HG03025 (cell line): ENCODE measurements around the gene FSIP1.

Experiments
- ATAC-seq: cut with Tn5 transposase; IDR thresholded peaks from one replicate; pipeline ENCODE4 v1.9.1; 2021; ENCODE audit warnings: mild to moderate bottlenecking, moderate library complexity; ENCODE audit not compliant: unreplicated experiment, low FRiP score

The FSIP1 gene

DNA sequence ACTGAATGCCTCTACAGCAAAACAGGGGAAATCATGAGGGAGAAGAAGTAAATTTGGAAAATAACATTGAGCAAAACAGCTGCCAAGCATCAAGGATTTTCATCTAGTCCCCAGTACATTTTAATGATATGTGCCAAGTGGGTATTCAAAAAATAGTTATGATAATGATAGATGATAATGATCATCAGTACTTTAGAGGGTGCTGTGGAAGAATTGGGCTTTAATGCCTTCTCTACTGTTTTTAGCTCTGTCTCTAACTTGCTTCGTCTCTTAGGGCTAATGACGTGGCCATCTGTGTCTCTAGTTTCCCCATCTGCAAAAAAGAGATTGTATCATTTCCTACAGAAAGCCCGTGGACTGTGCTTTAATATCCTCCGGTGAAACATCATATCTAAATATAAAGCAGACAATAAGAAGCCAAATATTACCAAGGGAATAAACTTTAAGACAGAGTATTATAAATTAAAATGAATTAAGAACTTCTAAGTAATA lies 10.2 kb upstream of the FSIP1 start:
- no peak for ATAC-seq

DNA sequence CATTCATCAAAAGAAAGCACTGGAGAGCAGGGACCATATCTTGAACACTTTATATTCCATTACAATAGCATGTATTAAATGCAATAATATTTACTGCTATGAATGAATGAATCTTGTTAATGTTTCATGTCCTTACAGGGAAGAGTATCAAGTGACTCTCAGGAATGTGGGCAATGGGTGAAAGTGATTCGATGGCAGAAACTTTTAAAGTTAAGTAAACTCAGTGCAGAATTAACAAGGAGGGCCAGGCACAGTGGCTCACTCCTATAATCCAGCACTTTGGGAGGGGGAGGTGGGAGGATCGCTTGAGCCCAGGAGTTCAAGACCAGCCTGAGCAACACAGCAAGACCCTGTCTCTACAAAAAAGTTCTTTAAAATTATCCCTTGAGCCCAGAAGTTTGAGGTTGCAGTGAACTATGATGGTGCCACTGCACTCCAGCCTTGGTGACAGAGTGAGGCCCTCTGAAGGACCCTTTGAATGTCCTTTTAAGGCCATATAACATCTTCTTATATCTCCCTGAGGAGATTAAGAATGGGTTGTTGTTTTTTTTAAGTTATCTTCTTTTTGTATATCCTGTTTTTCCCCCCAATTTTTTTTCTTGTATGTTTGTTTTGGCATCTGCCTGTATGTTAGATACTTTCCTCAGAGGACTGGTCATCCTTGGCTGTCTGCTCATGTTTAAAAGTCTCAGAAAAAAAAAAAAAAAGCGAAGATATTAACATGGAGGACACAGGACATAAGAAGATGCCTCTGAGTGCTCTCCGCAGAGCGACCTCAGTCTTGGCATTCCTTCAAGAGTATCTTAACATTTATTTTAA lies 9.6 kb upstream of the FSIP1 start:
- ATAC-seq: no peak

DNA sequence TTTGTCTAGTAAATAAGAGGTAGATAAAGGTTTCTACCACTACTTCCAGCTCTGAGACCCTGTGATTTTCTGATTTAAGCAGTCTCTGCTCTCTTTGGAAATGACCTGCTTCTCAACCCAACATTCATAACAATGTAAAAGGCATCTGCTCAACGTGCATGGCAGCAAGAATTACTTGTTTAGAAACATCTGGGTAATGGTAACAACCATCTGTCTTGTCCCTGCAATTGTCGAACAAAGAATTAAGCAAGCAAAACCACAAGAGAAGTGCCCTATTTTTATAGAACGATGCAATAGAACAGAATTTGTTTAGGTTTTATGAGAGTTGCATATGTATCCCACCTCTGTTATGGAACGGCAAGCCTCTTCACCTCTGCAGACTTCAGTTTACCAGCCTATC lies 7.1 kb upstream of the FSIP1 start:
- ATAC-seq: no peak

DNA sequence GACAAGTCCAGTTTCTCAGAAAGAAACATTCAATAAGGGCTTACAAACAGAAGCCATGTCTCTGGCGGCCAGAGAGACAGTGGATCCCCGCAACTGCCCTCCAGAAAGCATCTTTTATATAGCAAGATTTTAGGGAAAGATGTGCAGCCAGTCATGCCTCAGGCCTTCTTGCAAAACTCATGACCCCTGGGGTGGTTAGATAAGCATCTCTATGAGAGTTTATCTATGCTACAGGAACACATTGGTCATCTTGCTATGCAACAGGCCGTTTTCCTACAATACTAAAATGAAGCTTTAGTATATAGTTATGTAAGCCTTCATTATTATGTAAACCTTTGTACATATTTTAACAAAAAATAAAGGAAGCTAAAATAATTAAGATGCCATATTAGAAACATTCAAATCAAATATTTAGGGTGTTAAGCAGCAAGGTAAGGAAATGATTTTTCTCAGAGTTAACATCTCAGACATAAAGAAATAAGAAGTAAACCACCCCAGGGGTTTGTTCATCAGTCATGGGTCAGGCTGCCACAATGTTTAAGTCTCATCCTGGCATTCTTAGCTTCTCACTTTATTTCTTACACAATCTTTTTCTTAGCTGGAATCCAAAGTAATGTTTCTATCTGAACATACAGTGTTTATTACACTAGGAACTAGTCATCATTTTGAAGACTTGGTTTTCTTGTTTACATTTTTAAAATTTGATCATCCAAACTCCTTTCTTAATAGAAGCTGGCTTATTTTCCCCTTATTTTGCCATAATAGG lies 6.3 kb upstream of the FSIP1 start:
- ATAC-seq: no peak

DNA sequence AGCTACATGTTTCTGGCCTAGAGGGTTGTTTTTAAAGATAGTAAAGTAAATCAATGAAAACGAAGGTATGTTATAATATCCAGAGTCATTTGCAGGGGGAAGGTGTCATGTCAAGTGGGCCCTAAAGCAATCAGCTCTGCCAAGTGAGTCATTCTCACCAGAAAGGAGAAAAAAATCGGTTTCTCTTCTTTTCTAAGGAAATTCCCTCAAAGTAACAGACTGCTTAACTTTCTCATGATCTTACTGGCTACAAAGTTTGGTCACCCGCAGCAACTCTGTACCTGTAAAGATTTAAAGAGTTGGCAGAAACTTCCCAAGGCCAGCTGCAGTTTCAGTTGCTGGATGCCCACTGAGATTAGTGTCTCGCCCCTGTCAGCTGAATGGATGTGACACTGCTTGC lies 5.5 kb upstream of the FSIP1 start:
- ATAC-seq: no peak

DNA sequence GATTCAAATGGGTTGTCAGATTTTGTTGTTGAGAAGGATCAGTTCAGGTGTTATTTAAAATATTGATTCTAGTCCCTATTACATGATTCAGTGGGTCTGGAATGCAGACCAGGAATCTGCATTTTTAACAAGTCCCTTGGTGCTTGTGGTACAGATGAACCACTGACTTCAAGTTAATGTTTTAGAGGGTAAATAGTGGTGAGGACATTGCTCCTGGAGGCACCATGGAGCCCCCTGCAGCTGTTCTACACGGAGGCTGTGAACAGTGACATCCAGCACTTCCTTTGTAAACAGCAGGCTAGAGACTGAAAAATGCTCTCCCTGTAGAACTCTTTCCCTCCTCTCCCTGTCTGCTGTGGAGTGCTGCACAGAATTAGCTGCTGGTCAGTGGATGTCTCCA lies 4.8 kb upstream of the FSIP1 start:
- no peak for ATAC-seq

DNA sequence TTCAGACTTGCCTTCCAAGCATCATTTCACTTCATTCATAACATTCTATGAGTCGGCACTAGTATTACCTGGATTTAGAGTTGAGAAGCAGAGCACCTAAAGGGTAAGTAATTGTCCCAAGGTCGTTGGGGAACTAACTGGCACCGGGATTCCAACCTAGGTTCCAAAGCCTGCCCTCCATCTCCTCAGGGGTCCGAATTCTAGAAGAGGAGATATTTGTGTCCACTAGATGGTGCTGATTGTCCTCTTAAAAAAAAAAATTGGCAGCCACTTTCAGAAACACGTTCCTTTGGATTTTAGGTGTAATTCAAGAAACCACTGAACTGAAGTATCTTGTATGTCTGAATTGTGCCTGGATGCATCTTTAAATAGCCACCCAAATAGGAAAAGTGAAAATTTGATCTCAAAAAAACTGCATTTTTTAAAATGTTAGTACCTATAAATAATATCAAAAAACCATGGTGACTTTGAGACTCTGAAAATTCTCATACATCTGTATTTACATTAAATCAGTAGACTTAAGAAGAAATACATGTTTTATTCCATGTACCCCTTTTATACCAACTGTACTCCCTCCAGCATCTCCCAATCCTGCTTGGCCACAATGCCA lies 3.9 kb upstream of the FSIP1 start:
- ATAC-seq: no peak

DNA sequence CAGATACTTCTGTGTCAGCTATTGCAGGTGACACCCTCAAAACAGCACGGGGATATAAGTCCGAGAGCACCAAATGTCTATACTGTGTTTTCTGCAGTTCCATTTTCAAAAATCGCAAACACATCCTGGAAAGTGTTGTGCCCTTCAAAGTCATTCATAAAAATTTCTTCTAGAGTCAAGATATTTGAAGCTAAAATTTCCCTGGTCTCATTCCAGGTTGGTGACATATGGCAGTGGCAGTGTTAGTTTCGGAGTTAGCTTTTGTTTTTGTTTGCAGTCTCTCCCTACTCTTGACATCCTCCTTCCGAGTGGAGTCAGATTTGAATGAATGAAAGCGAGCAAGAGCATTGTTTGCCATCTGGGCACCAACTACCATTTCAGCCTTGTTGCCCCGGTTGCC lies 3.2 kb upstream of the FSIP1 start:
- no peak for ATAC-seq

DNA sequence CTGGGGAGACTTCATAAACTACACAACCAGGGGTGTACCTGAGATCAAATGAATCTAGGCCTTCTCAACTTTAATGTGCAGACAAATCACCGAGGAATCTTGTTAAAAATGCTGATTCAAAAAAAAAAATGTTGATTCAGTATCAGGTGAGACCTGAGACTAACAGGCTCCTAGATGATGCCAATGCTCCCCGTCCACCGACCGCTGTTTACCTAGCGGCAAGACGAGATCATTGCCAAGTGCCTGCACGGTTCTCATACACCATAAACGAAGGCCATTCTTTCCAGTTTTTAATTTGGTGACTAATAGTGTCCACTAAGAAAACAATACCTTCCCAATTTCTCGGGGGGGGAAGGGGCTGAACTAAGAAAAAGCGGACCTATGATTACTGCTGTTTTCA lies 2.5 kb upstream of the FSIP1 start:
- no peak for ATAC-seq

DNA sequence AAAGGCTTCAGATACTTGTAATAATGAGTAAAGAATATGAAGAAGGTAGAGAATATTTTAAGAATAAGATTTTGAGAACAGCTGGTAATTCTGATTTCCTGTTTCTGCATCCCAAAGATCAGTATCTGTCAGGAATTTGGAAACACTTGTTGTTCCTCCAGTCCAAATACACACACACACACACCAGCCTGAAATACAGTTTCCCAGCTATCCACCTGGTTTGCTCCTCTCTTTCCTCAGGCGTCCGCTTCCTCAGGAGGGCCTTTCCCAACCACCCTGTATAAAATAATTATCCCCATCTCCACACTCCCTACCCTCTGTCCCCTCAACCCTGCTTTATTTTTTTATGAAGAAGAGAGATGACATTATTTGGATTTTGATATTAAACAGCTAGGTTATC lies 2.0 kb upstream of the FSIP1 start:
- ATAC-seq: no peak

DNA sequence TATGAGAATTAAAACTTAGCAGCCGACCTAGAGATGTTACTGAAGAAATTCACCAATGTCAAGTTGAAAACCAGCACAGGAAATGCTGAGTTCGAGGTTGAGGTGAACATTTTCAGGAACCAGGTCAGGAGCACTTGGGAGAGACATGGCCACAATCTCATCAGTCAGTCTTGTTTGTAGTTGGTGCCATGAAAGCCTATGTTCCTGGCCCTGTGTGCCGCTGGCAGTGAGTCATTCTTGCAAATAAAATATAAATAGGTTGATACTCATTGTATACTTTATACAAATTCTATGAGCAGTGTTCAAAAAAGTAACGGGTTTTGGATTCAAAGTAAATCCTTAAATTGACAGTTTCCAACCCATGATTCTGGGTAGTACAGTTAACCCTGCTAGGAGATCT lies 1.5 kb upstream of the FSIP1 start:
- ATAC-seq: no peak

DNA sequence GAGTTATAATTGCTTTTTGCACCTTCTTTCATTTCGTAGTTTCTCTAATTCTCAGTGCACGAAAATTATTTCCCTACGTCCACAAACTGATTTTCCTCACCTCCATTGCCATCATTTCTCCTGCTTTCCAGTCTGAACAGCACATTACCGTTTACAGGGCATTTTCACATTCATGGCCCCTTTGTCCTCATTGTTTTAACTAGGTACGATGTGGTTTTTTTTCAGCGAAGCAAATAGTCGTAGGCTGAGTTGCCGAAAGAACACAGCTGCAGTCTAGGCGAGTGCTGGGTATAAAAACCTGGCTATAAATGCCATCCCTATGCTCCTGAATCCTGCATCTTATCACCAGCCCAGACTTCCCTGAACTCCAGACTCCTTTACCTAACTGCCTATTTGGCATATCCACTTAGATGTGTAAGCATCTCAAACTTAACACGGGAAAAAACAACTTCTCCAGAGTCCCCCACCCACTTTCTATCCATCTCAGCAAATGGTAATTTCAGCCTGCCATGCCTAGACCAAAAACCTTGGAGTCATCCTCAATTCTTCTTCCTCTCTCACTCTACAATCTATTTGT lies 691 bp upstream of the FSIP1 start:
- ATAC-seq: no peak

DNA sequence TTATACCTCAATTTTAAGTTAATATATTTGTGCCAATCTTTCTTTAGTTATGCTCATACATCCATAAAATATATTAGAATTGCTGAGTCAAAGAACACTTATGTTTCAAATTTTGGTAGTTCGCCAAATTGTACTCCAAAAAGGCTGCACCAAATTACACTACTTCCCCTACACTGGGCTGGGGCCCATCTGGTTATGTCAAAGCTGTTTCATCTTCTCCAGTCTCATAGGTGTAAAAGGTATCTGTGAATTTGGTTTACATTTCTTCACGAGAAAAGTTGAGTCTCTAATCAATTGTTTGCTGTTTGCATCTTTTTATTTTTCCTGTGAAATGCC lies 706 bp downstream of the FSIP1 start:
- no peak for ATAC-seq

DNA sequence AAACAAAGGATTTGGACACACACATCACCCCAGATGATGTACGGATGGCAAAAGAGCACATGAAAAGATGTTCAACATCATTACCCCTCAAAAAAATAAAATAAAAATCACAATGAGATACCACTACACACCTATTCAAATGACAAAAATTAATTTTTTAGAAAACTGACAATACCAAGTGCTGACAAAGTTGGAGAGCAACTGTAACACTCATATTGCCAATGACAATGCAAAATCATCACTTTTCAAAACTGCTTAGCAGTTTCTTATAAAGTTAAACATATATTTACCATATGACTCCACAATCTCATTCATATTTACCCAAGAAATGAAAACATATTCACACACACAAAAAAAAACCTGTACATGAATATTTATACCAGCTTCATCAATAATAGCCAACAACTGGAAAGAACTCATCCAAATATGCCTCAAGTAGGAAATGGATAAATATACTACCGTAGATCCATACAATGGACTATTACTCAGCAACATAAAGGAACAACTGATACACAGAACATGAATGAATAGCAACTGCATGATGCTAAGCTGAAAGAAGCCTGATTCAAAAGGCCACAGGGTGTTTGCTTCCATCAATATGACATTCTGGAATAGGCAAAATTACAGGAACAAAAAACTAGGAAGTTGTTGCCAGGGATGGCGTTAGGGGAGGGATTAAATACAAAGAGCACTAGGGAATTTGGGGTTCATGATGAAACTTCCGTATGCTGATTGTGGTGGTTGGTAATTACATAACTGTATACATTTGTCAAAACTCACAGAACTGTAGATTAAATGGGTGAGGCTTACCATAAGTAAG lies 1.3 kb downstream of the FSIP1 start:
- ATAC-seq: no peak

DNA sequence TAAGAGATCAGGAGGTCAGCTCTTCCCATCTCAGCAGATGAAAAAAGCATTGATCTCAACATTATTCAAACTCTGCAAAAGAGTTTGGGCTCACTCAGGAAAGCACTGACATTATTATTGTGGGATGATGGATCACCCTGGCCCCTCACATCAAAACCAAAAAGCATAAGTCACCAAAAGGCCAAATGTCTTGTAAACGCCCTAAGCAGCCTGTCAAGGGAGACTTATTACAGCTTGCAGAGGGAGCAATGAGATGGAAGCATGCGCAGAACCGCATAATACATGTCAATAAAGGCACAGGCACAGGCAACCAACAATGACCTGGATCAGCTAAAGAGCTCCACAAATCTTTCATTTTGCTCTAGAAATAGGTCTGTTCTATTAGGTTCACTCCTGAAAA lies 4.6 kb downstream of the FSIP1 start:
- no peak for ATAC-seq

DNA sequence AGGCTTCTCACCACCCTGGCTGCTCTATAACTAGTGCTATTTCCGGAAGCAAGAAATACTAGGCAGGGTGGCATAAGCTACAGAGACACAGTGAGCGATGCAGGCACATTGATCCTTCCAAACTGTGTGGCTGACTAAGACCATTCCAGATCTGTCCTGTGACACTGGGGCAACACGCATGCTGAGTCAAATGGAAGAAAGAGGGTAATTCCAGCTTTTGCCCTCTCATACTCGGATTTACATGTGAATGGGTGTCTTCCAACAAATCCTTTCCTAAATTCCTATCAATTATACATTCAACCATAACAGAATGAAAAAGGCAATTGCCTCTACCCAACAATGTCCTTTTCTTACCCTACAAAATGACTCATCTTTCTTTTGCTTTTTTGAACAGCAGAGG lies 5.1 kb downstream of the FSIP1 start:
- no peak for ATAC-seq

DNA sequence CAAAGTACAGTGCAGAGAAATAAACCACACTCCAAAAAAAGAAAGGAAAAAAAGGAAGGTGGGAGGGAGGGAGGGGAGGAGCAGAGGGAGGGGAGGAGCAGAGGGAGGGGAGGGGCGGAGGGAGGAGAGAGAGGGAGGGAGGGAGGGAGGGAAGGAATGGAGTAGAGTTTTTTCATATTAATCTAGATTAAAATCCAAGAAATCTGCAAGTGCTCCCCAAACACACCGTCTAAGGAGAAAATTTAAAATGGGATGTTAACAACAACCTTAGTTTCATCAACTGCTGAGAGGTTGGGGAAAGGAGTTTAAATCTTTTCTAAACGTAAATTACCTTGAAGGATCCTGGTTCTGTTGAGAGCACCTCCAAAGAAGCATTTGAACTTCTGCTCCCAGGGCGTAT lies 6.6 kb downstream of the FSIP1 start:
- no peak for ATAC-seq

DNA sequence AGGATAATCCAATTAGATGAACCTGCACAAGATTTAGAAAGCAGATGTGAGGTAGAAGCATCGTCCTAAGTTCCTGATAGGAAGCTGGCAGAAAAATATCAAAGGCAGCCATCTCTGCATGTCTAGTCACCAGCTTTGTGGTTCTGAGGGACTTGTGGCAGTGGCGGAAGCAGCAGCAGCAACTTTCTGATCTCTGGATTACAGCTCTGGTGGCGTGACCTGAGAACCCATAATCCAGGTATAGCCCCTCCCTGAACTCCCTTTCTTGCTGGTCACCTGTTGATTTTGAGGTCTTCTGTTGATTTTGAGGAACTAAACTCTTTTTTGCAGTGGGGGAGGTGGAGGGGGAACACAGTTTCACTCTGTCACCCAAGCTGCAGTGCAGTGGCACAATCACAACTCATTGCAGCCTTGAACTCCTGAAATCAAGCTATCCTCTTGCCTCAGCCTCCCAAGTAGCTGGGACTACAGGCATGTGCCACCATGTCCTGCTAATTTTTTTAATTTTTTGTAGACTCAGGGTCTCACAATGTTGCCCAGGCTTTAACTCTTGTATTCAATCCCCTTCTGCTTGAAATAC lies 7.9 kb downstream of the FSIP1 start:
- ATAC-seq: no peak

DNA sequence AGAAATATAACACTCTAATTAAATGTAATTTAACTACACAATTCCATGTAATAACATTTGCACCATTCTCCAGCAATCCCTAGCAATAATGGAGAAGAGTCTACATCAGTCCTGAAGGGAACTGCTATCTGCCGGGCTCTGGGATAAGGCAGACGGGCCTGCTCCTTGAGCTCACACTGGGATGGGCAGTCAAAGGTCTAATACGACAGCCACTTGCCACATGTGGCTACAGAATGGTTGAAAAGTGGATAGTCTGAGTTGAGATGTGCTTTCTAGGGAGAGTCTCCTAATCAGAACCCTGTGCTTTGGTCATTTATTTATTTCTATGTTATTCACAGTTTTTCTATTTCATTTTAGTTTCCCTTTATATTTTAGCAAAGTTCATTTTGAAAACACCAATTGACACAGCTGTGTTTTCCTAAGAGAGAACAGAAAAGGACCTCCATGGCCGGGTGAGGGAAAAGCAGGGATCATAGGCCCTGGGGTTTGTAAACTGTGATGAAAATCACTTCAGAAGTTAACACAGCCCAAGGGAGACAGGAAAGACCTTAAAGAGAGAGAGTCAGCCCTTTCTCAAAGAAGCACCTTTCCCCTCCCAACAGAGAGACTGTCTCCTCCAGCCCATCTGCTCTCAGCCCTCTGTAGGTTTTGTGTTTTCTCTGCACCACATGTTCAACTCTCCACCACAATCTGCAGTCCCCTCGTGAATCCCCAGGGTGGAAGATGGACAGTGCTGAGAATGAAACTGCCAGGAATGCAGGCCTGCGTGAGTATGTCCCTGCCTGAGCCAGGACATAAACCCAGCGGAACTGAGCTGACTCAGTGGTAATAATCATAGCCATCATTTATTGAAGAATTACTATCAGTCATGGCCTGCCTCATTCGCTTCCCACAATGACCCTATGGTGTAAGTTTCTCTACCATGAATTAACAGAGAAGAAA lies 11.6 kb downstream of the FSIP1 start:
- no peak for ATAC-seq
